Gastrocnemius medialis (tissue), 4 donors: ENCODE data around the gene TGM2.

Experiments used
- POLR2A ChIP-seq, 2 donors: fragments of 450-650 bp; IDR thresholded peaks; one replicate each; pipeline ENCODE4 v1.6.1; 2017; ENCODE audit warnings: antibody characterized with exemption in 2 of 2, mild to moderate bottlenecking in 2 of 2, moderate library complexity in 2 of 2
- TF ChIP-seq, protein P1 (sequence below), 5 experiments: fragments of 450-650 bp in 3 of 5; fragments of 200-600 bp in 2 of 5; sonication (generic) in 2 of 5; IDR thresholded peaks in 4 of 5; conservative IDR thresholded peaks in 1 of 5; 1 replicate in 4 of 5; 2 replicates in 1 of 5; pipeline ENCODE4 v1.5.1; 2016 to 2019; ENCODE audit warnings: antibody characterized with exemption in 5 of 5, mild to moderate bottlenecking in 3 of 5, moderate library complexity in 3 of 5

DNA sequence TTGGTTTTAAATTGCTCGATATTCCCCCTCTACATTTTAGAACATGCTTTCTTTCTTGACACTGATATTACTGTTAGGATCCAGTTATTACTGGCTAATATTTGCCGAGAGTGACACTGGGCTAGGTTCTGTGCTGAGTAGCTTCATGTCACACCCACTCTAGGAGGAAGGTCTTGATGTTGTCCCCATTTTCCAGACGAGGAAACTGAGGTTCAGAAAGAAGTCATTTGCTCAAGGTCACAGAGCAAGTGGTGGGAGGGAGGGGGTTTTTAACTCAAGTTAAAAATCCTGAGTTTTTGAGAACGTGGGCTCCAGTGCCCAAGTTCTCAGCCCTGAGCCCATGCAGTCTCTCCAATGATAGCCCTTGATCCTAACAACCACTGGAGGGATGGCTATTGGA, 18.9 kb downstream of the TGM2 start:
- TF ChIP-seq, protein P1, sequence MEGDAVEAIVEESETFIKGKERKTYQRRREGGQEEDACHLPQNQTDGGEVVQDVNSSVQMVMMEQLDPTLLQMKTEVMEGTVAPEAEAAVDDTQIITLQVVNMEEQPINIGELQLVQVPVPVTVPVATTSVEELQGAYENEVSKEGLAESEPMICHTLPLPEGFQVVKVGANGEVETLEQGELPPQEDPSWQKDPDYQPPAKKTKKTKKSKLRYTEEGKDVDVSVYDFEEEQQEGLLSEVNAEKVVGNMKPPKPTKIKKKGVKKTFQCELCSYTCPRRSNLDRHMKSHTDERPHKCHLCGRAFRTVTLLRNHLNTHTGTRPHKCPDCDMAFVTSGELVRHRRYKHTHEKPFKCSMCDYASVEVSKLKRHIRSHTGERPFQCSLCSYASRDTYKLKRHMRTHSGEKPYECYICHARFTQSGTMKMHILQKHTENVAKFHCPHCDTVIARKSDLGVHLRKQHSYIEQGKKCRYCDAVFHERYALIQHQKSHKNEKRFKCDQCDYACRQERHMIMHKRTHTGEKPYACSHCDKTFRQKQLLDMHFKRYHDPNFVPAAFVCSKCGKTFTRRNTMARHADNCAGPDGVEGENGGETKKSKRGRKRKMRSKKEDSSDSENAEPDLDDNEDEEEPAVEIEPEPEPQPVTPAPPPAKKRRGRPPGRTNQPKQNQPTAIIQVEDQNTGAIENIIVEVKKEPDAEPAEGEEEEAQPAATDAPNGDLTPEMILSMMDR (IDR thresholded peaks at IDR 0.05 in 4 of 5, conservative IDR thresholded peaks at IDR 0.05 in 1 of 5) = no peak
- no peak for TF ChIP-seq POLR2A (IDR thresholded peaks at IDR 0.05)
